GDM1 (cell line): ENCODE measurements around the gene MEX3B.
A peak's percentile ranks its signal among the peaks of the same experiment; 100 is the strongest.
"Not testable (repeated sequence)": the region's sequence is repeated elsewhere in the genome, so short reads cannot be mapped to it uniquely, and the experiment has no call there.

ENCODE experiments used
- DNase-seq: peaks from one replicate; lab custom pipeline; 2025; lab: John Stamatoyannopoulos, UW

Gene MEX3B

DNA sequence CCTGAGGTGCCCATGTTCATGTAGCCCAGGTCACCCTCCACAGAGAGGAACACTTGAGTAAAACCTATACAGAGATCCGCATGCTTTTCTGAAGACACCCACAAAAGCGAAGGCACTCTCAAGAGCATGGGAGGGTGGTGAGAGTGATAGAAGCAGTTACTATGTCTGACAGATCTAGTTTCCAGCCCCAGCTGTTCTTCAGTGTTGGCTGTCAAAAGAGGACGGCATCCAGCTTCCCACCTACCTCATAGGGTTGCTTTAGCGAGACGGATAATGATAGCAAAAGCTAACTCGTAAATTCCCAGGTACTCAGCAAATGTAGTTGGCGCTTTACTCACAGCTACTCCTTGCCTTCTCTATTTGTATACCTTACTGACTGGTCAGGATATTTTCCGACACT lies 3.0 kb upstream of the MEX3B start:
- DNase-seq, result no peak

DNA sequence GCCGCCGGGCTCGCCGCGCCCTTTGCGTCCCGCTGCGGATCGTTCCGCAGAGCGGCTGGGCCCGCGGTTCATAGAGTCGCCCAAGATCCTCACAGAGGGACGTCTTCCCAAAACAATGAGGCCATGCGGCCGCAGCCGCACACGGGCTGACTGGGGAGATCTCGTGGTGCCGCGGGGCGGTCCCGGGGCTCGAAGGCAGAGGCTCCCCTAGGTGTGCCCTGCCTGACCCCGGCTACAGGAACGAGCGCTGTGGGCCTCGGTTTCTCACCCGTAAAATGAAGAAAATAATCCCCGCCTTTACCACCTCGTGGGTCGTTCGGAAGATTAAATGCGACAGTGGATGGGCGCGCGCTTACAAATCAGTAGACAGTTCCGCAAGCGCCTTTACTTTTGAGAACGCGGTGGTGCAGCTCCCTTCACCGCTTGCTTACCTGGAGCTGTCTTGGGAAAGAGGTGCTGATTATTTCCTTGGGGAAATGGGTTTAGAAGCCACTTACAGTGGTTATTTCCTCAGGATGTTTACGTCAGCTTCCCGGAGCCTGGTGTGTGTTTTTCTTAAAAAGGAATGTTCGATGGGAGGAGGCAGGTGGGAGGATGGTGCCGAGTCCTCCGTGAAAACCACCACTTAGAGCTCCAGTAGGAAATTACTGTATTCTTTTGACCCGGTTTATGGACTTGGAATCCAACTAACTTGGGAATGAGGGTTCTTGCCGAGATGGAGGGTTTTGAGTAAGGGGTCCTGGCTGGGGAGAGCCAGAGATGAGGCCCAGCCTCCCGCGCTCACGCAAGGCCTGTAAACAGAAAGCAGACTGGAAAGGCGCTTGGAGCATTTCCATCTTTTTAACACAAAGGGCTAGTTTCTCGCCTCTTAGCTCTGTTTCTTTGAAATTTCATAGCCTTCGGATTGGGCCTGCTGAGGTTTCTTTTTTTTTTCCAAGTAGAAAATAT lies 1.9 kb upstream of the MEX3B start:
- DNase-seq, result no peak

DNA sequence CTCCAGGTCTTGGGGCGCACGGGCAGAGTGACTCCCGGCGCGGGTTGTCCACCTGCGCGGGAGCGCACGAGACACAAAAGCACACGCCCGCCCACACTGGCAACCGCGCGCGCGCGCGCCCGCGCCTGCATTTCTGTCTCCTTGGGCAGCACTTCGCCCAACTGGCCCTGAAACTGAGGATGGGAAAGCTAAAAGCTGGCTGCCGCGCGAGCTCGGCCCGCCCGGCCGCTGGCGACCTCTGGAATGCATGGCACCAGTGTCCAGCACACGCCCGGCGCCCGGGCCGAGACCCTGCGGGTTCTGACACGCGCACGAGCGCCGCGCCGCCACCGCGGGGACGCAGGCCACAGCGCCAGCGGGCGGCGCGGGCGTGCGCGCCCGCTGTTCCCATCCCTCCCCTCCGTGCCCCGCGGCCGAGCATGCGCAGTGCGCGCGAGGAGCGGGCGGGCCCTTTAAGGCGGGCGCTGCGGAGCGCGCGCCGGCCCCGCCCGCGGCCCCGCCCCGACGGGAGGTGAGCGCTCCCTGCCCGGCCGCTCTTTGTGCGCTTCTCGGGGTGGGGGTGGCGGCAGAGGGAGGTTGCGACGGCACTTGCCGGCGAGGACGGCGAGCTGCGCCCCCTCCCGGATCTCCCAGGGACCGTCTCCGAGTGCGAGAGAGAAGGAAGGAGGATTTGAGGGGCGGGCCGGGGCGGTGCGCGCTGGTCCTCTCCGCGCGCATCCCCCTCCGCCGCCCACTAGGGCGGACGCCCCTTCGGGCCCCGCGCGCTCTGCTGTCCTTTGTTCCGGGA lies 1.0 kb upstream of the MEX3B start:
- DNase-seq, result peak; percentile 96

DNA sequence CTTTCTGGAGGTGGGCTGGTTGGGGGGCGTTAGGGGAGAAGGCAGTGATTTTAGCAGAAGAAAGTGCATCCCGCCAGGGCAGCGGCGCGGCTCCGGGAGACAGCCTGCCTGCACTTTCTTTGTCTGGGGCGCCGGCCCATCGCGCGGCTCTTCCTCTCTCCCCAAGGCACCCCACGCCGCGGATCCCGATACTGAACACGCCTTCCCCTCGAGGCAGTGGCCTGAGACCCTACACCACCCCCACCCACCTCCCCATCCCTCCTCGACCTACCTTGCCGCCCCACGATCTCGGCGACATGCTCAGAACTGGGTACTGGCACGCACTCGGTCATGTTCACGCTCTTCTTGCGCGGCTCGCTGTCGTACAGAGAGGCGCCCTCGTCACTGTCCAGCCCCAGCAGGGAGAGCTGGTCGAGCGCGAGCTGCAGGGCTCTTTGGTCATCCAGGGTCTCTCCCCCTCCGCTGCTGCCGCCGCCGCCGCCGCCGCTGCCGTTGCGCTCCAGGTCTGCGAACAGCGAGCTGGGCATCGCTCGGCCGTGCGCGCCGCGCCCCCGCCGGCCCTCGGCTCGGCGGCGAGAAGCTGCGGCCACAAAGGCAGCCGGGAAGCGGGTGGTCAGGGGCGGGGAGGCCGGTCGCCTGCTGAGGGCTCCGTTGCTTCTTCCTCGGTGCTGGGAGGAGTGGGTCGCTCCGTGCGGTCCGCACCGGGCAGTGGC lies 483 bp downstream of the MEX3B start:
- DNase-seq, result no peak

DNA sequence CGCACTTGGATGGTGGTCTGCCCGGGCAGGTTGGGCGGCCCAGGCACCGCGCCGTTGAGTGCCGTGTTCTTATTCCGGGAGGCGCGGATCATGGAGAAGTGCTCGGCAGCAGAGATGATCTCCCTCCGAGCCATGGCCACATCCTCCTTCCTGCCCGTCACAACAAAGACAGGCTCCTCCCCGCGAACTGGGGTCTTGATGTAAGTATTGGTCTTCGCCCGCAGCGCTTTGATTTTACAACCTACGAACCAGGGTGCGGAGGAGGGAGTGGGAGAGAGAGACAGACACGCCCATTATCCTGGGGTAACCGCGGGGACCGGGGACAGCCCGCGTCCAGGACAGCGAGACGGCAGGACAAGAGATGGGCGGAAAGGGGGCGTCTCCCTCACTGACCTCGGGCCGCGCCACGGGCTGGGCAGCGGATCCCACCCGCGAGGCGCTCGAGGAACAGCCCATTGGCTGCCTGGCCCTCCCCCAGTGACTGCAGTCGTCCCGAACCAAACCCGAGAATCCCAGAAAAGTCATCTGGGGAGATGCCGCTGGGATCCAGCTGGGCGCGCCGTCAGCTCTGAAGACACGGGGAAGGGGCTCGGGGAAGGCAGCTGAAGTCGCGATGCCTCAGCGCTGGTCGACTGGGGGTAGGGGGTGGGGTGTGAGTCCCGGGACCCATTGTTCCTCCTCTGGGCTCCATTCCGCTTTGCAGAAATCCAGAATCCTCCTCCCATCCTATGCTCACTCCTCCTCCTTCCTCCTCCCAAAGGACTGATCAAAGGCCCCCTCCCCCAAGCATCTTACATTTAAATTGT lies 1.2 kb downstream of the MEX3B start:
- peak; percentile 80 for DNase-seq

DNA sequence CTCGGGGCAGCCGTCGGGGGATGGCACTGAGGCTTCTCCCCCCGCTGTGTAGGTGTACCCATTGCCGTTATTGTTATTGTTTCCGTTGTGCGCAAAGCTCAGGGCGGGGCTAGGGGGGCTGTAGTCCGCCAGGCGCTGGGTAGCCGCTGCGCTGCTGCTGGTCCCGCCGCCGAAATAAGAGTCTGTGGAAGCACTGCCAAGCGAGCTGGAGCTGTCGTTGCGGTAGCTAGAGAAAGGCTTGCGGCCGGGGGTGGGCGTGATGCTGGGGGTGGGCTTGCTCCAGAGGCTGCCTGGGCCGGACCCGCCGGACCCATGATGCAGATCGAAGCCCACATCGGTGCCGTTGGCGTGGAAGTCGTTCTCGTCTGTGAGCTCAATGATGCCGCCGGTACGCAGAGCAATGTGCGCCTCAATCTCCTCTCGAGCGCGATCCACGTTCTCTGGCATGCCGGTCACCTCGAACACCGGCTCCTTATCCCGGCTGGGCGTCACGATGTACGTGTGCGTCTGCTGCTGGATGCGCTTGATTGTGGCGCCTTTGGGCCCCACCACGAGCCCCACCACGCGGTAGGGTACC lies 1.9 kb downstream of the MEX3B start:
- no peak for DNase-seq

DNA sequence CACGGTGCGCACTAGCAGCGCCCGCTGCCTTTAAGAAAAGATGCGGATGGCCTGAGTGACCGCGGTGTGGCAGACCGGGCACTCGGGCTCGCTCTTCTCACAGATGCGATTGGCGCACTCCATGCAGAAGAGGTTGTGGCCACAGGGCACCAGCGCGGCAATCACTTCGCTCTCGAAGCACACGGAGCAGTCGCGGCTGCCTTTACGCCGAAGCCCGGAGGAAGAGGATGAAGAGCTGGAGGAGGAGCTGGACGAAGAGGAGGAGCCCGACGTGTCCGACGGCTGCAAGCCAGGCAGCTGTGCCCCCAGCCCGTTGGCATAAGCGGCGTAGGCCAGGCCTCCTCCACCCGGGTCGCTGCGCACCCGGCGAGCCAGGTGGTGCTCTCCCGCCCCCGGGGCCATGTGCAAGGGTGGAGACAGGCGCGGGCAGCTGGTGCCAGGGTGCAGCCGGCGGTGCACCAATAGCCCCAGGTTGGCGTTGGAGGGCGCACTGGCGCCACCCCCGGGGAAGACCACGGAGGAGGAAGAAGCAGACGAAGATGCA lies 2.6 kb downstream of the MEX3B start:
- peak; percentile 38 for DNase-seq

DNA sequence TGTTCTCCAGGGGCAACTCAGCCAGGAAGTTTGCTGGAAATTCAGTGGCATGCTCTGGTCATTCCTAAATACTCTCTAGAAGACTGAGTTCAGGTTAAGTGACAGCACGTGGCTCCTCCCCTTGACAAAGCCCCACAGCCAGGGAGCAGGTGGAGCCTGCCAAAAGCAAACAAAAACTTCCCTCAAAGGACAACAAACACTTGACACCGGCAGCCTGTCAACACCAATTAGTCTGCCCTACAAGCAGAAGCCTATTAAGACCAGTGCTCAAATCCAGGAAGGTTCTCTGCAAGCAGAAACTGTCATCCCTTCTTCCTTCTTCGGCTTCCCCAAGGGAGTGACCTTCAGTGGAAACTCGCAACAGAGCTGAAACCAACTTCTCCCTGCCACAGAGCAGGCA lies 5.0 kb downstream of the MEX3B start:
- DNase-seq, result peak; percentile 37

DNA sequence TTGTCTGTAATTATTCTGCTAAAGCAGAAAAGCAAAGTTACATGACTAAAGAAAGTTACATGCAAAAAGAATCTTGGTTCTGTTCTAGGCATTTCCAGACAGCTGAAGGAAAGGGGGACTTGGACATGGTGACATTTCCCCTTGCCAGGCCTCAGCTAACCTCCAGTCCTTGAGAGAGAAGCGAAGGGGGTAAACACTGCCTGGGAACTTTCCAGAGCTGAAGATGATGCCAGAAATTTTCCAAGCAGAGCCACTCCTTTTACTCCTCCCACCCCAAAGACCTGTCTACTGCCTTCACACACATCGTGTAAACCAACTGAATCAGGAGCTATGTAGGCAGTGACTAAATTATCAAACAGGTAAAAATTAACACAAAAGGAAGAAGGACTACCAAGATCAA lies 5.4 kb downstream of the MEX3B start:
- no peak for DNase-seq

DNA sequence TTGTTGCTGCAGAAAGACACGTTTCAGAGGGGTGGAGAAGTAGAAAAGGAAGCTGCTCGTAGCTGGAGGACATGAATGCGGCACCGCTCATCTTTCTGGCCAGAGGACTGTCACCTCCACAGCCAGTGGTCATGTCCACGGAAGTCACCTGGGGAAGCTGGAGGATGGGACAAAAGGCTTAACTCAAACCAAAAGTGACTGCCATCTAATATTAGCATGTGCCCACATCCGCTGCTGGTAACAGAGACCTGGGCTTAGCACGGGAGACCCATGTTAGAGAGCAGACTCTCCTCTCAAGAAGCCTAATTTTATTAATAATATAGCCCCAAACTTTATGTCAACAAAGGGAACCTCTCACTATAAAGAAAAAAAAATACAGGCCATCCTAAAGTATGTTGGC lies 5.9 kb downstream of the MEX3B start:
- DNase-seq, result no peak

DNA sequence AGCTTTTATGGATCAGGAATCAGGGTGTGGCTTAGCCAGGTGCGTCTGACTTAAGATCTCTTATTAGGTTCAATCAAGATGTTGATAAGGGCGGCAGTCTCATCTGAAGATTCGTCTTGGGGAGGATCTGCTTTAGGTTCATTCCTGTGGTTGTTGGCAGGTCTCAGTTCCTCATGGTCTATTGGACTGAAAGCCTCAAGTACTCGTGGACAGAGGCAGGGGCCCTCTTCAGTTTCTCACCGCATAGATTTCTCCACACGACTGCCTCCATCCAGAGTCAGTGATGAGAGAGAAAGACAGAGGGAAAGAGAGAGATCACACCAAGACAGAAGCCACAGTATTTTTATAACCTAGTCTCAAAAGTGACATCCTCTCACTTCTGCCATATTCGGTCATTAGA lies 9.4 kb downstream of the MEX3B start:
- no peak for DNase-seq

DNA sequence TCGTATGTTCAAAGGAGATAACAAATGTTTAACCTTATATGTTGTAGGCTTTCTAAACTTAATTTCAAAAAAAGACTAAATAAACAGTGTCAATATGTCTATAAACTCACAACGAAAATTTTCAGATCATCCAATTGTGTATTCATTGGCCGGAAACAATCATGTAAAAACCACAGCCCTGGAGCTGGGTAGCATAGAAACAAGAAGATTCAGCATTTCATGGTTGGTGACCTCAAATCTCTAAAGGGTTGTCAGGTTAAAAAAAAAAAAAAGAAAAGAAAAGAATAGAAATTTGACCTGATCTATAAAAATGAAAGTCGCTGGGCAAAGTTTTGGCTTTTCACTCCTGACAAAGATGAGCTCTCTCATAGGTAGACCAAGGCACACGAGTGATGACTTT lies 13.9 kb downstream of the MEX3B start:
- no peak for DNase-seq

DNA sequence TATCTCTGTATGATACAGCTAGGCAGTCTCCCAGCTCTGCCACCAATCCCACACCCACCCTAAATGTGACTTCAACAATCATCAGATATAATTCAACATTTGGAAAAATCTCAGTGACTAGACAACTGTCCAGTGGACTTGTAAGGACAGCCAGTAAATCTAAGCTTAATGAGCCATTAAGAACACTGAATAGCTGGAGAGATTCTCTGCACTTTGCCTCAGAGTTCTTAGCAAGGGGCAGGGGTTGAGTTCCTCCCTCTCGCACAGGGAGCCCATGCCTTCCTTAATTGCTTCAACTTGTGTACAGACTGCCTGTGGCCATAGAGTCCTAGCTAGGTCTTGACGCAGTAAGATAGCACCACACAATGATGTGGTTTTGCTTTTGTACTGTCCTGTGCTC lies 15.6 kb downstream of the MEX3B start:
- DNase-seq, result no peak

DNA sequence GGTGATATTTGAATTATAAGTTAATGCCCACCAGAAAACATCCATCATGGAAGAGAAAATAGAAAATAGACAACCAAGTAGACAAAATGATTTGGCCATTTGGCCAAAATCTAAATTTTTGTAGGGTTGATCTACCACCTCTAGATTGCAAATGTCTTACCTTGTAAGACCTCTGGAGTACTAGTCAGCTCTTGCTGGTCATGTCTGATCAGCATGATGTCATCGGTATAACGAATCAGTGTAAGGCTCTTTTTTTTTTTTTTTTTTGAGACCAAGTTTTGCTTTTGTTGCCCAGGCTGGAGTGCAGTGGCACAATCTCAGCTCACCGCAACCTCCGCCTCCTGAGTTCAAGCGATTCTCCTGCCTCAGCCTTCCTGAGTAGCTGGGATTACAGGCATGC lies 17.7 kb downstream of the MEX3B start:
- not testable (repeated sequence) for DNase-seq

DNA sequence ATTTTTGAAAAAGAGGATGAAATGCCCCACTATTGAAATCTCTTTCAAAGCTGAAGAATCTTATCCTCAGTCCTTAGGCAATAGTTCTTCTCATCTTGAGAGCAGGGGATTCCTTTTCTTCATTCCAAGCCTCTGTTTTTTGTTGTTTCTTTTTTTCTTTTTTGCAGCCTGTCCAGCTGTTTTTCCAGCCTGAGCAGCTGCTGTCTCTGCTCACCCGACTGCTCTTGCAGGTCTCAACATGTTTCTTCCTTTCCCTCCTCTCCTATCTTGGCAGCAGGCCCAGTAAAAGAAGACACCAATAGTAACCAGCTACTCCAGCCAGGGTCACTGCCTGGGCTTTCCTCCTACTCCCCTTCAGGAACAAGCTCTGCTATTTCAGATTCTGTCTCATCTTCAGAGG lies 23.8 kb downstream of the MEX3B start:
- DNase-seq, result peak; percentile 41

DNA sequence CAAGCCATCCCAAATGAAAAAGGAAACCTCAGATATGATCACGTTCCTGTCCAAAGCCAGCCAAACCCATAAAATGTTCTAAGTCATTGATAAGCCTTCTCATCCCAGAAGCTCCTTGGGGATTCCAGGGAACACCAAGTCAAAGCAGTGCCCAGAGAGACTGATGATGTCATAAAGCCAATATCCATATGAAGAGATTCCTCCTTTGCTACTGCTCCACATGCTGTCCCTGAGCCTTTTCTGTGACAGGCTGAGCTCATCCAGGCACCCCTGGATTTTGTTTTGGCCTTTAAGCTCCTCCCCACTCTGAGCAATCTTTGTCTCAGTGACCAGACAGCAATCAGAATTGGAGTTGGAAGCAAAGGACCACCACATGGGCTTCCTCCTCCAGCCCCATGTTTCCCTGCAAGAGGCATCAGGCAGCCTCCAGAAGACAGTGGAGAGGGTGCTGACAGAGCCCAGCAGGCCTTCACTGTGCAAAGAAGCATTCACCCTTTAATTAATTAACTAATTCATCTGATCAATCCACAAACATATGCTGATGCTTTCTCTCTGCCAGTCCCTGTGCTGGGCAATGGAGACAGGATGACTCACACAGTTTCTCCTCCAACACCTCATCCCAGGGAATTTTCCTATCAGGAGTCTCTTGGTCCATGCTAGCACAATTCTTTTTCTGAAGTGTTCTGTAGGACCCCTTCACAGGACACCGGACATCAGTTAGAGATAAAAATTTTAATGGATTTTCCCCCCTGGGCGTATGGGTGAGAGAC lies 25.0 kb downstream of the MEX3B start:
- DNase-seq, result no peak

DNA sequence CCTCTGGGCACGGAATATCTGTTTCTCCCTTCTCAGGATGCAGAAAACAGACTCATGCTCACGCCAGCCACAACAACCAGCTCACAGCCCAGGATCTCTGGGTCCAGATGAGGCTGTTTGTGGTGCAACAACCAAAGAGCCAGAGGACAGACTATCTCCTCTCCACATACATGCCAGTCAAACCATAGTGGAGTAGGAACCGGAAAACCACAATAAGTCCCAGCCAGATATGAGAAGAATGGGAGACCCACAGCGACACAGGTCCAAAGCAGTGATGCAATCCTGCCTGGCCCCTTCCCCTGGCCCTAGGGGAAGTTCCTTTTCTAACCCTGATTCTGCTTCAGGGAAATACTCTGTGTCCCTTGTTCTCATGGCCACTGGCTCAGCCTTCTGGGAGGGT lies 27.6 kb downstream of the MEX3B start:
- DNase-seq, result peak; percentile 96

DNA sequence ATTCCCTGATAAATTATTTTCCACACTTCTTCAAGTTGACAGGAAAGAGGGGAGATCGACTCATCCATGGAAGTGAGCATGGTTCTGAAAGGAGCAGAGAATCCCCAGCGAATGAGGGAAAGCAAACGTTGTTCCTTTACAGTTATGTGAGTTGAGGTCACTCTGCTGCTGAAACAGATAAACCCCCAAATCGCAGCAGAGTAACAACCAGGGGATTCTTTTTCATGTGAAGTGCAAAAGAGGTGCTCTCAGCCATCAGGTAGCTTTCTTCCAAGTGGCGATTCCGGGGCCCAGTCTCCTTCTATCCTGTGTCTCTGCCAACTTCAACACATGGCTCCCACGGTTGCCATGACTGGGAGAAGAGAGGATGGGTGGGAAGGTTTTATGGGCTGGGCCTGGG lies 28.2 kb downstream of the MEX3B start:
- DNase-seq, result no peak

DNA sequence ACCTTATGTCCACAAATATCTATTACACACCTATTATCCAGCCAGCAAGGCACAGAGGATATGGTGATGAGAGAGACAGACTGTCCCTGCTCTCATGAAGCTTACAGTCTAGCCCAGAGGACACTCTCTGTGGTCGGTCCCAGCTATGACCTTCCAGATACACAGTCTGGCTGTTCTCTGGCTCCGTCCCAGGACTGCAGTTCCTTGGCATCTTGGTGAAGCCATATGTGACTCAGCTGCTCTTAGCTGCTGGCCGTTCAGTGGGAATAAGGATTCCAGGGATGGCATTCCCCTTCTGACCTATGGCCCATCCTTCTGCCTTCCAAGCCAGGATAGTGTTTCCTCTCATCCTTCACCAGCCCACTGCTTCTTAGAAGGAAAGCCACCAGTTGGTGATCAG lies 30.8 kb downstream of the MEX3B start:
- DNase-seq, result no peak

DNA sequence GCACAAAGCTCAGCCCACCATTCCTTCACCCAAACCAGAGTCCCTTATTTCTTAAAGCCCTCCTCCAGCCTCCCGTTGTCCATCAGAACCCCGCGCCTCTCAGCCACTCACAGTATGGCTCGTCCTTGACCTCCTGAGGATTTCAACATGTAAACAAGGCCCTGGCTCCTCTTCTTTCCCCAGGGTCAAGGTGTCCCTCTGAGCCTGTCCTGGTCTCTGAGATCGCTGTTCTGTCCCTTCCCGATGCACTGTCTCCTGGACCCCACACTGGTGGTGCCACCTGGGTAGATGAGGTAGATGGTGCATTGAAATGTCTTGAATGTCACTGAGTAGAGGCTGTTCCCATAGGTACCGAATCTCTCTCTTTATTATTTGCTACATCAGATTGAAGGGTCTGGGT lies 32.9 kb downstream of the MEX3B start:
- no peak for DNase-seq
